Mesenteric fat pad (tissue), 1 donor: ENCODE results near the gene SAP30BP. TPM values are rescaled to one million over a fixed set of nuclear protein-coding genes. Genes with fewer than 3 reads are reported as not detected.

Experiments used
- DNase-seq: peaks from one replicate; pipeline ENCODE4 v3.0.0-alpha.2; 2020; ENCODE audit warnings: low spot score
- total RNA-seq: library from RNA; stranded (reverse); fragmentation: NEBNext Ultra II Directional; extraction: Animal tissue kit (Norgen Biotek cat#: 25700); gene quantifications from one replicate; pipeline ENCODE4 v1.2.1, GENCODE V29; 2021
- donor health status: DM: yes; HTN: yes; CAD: no.

The SAP30BP gene
- total RNA-seq, 1 donor from 2014 or later = 86.0 TPM

DNA sequence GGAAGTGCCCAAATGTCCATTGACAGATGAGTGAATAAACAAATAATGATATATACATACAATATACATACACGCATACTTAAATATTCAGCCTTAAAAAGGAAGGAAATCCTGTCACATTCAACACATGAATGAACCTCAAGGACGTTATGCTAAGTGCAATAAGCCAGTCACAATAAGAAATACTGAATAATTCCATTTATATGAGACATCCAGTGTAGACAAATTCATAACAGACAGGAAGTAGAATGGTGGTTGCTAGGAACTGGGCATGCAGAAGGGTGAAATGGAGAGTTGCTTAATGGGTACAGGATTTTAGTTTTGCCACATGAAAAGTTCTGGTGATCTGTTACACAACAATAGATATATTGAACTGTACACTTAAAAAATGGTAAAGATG lies 45.3 kb downstream of the SAP30BP start:
- DNase-seq = no peak

DNA sequence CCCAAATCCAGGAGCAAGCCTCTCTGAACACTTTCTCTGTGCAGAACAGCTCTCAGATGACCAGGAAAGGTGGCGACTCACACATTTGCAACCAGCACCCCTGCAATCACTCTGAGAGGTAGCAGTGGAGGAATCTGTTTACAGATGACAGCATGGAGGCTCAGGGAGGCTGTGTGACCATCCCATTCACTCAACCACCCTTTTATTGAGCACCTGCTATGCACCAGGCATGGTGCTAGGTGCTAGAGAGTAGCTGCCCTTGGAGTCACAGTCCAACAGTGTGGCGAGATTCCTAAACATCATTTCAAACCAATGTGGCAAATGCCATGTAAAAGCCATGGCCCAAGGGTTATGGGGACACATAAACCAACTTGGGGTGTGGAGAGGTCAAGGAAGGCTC lies 52.6 kb downstream of the SAP30BP start:
- no peak for DNase-seq

DNA sequence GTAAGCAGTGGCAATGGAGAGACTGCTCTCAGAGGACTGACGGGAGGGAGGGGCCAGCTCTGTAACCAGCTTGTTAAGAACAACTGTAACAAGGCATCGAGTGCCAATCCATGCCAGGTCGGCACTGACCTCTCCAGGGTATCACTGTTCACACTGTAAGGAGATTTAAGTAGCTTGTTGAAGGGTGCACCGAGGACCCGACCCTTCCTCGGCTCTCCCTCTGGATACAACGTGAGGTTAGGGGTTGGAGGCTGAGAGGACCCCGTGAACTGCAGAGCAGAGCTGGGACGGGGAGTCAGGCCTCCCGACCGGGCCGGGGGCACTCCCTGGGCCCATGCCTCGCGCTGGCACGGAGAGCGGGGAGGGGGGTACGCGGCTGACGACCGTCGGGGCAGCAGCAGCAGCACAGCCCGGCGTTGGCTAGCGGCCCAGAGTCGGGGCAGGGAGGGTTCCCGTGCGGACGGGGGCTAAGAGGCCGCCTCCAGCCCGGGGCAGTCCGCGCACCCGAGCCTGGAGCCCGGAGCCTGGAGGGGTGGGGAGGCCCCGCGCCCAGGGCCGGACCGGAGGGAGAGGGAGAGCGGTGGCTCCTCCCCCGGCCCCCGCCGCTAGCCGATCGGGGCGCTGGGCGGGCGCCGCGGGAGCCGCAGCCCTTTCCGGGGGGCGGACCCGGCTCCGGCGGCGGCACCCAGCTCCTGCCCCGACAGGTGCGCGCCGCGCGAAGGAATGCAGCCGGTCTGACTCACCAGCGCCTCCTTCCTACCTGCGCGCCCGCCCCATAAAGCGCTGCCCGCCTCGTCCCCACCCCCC lies 53.7 kb downstream of the SAP30BP start, which contains the start of gene ITGB4:
Gene ITGB4 (plus strand): TSS at position 804 of the 807 bp plus-strand sequence. CDS start 3,245 bp downstream, outside the sequence.
- no peak for DNase-seq

DNA sequence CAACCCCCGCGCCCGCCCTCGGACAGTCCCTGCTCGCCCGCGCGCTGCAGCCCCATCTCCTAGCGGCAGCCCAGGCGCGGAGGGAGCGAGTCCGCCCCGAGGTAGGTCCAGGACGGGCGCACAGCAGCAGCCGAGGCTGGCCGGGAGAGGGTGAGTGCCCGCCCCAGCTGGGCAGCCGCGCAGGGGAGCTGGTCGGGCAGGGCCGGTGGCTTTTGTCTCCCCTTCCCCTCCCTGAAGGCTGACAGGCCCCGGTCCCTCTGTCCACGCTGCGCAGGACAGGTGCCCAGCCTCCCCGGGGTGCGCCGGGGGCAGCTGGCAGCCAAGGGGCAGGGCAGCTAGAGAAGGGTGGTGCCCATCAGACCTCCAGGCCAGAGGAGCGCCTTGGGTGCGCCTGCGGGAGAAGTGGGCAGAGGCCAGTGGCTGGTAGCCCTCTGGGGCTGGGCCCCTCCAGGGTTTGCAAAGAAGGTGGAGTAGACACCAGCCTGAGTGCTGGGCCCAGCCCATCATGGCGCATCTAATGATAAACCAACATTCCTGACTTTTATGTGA lies 54.4 kb downstream of the SAP30BP start:
- DNase-seq = no peak

DNA sequence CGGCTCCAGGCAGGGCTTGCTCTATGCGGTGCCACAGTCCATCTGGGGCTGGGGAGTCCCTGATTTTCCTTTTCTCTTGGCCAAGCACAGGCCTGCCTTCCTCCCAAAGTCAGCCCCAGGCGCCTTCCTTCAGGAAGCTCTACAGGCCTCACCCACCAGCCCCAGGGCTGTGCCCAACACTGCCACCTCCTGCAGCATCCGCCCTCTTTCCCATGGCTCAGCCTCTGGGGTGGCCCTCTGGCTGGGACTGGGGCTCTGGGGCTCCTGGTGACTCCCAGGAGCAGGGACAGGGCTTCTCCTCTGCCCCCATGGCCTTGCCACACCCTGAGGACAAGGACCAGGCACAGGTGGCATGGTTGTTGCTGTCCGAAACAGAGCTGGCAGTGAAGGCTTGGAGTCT lies 54.9 kb downstream of the SAP30BP start:
- DNase-seq = no peak

DNA sequence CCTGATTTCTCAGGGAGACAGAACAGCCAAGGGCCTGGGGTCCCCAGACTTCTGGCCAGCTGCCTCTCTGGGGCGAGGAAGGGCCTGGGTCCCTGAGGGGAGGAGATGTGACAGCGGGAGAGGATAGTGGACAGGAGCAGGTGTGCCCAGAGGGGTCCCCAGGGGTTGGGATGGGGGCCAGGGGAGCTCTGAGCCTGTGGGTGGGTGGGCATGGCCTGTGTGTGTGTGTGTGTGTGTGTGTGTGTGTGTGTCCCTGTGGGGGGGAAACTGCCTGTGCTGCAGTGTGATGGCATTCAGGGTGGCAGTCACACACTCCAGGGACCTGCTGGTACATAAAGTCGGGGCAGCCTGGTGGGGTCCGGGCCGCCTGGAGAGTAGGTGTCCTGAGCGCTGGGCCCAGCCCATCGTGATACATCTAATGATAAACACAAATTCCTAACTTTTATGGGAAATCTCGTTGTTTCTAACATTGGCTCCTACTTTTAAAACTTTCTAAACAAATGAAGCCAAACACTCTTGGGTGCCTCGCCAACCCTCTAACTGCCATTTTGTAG lies 55.5 kb downstream of the SAP30BP start:
- no peak for DNase-seq

DNA sequence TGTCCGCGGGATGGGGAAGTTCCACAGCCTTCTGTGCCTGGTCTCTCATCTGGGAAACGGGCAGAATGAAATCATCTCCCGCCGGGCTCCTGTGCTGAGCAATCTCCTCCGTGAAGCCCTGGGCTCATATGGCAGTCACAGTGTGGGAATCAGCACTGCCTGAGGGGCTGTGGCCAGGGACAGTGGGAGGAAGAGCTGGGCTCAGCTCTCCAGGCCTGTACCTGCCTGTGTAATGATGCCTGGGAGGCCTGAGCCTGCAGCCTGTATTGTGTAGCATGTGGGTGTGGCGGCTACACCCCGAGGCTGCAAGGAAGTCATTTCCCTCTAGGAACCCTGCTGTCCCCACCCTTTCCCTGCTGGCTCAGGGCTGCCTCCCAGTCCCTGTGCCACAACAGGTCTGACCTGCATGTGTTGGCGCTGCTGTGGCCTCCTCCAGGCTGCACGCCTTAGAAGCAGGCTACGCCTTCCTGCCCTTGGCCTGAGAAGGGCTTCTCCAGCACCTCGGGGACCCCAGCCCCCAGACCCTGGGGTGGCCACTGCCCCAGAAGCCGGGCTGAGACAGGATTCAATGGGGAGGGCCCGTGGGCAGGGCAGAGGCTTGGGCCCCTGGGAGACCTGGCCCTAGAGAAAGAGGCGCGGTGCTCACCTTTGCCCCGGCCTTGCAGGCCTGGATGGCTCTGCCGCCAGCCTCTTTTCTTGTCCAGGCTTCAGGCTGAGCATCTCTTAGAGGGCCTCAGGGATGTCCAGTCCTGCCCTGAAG lies 56.2 kb downstream of the SAP30BP start:
- no peak for DNase-seq

DNA sequence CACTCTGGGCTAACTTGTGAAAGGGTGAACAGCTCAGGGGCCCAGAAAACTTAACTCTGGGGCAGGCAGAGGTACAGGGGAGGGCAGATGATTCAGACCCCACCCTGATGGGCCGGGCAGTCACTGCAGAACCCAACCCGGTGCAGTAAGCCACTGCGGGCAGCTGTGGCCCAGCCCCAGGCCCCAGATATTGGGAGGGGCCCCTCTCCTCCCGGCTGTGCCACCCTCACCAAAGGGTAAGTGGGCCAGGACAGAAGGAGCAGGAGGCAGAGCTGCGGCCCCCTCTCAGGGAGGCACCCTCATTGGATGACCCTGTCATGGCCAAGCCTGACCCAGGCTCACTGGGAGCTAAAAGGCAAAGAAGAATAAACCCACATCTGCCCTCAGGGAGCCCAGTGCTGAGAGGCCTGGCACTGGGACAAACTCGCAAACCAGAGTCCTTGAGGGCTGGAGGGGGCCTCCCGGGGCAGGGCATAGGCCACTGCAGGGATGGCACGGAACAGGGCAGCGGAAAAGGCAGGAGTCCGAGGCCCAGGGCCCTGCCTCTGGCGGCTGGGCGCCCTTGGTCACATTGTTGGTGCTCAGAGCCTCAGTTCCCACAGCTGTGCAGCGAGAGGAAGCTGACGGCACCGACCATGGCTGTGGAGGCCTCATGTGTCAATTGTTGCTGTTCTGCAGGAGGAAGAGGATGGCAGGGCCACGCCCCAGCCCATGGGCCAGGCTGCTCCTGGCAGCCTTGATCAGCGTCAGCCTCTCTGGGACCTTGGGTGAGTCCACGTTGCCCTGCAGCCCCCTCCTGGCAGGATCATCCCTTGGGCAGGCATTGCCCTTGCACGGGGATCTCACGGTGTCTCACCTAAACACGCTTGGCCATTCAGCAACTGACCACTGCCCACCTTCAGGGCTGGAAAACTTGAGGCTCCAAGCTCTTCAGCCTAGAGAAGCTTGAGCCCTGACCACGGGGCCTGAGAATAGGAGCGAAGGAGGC lies 57.2 kb downstream of the SAP30BP start:
- no peak for DNase-seq

DNA sequence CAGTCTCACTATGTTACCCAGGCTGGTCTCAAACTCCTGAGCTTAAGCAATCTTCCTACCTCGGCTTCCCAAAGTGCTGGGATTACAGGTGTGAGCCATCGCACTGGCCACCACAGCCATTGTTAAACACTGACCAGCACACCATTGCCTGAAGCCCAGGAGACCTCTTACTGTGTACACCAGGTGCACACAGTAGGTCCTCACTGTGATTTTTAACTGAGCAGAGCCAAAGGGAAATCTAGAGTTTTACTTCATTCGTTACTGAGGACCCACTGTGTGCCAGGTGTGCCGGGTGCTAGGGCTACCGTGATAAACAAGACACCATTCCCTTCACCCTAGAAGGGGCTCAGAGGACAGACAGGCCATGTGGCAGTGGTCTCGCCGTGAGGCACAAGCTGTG lies 58.4 kb downstream of the SAP30BP start:
- no peak for DNase-seq

DNA sequence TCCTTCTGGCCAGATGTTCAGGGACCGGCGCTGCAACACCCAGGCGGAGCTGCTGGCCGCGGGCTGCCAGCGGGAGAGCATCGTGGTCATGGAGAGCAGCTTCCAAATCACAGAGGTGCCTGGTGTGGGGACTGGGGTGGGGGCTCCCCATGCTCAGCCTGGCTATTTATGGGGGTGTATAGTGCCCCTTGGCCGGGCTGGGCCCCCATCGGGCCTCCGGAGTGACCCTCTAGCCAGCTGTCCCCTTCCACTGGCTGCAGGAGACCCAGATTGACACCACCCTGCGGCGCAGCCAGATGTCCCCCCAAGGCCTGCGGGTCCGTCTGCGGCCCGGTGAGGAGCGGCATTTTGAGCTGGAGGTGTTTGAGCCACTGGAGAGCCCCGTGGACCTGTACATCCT lies 60.3 kb downstream of the SAP30BP start:
- DNase-seq = no peak

DNA sequence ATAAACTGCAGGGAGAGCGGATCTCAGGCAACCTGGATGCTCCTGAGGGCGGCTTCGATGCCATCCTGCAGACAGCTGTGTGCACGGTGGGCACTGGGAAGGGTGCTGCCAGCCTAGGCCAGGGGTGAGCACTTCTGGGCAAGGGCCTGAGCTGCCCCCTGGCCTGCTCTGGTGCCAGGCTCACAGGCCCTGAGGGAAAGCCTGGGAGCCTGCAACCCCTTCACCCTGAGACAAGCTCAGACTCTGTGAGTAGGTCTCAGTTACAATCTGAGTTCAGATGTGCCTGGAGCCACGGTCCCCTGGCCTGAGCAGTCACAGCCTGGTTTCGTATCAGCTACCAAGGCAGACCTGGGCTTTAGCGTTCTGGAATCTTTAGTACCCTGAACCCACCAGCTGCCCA lies 62.2 kb downstream of the SAP30BP start:
- DNase-seq = no peak

DNA sequence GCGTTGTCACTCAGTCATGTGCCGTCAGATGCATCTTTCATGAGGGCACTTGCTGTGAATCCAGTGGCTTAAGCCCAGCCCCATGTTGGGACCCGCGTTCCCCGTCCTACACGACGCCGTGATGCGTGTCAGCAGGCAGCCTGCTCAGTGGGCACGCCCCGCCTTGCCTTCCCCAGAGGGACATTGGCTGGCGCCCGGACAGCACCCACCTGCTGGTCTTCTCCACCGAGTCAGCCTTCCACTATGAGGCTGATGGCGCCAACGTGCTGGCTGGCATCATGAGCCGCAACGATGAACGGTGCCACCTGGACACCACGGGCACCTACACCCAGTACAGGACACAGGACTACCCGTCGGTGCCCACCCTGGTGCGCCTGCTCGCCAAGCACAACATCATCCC lies 62.9 kb downstream of the SAP30BP start:
- no peak for DNase-seq

DNA sequence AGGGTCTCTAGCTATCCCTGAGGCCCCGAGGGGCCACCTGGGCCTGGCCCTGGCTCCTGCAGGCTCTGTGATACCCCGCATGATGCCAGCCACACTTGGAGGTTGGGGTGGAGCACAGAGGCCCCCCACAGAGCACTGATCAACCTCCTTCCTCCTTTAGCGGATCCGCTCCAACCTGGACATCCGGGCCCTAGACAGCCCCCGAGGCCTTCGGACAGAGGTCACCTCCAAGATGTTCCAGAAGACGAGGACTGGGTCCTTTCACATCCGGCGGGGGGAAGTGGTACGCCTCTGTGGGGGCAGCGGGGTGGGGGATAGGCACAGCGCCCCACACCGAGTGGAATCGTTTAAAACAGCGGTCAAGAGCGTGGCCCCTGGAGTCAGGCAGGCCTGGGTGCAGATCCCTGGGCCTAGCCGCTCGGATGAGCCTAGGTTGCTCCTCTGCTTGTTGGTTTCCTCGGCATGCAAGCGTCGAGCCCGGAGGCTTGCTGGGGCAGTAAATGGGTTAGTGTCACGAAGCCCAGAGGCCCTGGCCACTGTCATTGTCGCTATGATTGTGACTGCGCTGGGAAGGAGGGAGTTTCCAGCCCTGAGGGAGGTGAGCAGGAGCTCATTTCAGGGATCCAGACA lies 64.1 kb downstream of the SAP30BP start:
- DNase-seq = no peak

DNA sequence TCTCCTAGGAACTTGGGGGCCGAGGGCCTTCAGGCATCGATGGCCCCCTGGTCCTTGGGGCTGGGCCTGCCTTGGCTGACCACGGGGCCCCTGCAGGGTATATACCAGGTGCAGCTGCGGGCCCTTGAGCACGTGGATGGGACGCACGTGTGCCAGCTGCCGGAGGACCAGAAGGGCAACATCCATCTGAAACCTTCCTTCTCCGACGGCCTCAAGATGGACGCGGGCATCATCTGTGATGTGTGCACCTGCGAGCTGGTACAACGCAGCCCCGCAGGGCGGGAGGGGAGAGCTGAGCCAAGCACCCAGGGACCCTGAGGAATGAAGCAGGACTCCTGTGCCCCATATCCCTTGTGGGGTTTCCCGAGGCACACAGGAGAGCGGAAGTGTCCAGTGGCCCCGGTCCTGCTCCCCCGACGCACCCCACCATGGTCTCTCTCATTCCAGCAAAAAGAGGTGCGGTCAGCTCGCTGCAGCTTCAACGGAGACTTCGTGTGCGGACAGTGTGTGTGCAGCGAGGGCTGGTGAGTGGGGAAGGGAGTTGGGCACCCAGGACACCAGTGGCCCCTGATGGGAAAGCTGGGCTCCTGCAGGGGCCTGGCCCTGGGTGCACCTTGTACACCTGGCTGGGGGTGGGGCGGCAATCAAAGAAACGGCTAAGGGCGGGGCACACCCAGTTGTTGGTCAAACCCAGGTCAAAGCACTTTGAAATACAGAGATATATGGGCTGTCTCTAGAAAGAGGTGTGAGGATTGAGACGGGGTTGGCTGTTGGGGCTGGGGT lies 64.8 kb downstream of the SAP30BP start:
- no peak for DNase-seq

DNA sequence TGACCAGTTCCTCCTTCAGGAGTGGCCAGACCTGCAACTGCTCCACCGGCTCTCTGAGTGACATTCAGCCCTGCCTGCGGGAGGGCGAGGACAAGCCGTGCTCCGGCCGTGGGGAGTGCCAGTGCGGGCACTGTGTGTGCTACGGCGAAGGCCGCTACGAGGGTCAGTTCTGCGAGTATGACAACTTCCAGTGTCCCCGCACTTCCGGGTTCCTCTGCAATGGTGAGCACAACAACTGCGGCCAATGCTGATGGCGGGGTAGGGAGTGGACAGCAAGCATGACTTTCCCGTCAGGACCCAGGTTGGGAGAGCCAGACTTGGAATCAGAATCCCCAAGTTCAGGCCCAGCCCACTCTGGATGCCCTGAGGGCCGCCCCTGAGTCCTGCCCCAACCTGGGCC lies 66.3 kb downstream of the SAP30BP start:
- DNase-seq = no peak

DNA sequence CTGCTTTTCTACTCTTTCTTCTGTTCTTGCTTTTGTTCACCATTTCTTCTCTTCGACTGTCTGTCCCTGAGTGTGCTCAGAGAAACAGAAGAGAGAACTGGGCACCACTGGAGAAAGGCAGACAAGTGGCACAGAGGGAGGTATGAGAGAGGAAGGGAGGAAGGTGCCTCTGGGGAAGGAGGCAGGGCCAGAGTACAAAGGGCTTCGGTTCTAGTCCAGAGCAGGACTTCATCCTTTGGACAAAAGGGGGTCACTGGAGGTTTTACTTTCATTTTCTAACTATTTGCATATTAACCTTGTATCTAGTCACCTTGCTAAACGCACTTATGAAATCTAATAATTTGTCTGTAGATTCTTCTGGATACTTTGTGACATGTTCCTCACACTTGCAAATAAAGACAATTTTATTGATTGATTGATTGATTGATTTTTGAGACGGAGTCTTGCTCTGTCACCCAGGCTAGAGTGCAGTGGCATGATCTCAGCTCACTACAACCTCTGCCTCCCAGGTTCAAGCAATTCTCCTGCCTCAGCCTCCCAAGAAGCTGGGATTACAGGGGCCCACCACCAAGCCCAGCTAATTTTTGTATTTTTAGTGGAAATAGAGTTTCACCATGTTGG lies 67.6 kb downstream of the SAP30BP start:
- no peak for DNase-seq

DNA sequence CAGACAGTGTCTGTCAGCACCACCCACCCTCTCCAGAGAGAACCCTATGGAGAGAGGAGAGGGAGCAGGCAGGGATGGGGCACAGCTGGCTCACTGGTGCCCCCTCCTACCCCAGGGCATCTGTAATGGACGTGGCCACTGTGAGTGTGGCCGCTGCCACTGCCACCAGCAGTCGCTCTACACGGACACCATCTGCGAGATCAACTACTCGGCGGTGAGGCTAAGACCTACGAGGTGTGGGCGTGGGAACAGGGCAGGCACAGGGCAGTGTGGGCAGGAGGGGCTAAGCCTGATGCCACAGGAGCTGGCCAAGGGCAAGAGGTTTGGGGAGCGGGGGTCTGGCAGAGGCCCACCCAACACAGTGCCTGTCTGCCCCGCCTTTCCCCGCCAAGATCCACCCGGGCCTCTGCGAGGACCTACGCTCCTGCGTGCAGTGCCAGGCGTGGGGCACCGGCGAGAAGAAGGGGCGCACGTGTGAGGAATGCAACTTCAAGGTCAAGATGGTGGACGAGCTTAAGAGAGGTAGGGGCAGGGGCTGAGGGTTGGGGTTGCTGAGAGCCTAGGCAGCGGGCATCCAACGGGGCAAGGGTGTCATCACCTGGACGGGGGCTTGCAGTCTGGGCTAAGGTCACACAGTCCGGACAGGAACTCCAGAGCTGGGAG lies 69.2 kb downstream of the SAP30BP start:
- no peak for DNase-seq
